SK-N-MC (cell line): ENCODE measurements around the gene MOV10.

Experiments
- EZH2 ChIP-seq: fragments of 200-600 bp; sonication (generic); IDR thresholded peaks from one replicate; pipeline ENCODE4 v1.6.1; 2017; ENCODE audit warnings: antibody characterized with exemption
- POLR2AphosphoS5 ChIP-seq: IDR thresholded peaks from 2 replicates; pipeline ENCODE4 v1.6.1; 2012; ENCODE audit warnings: mild to moderate bottlenecking, low read depth, low read length, borderline replicate concordance

- no peak for TF ChIP-seq EZH2
- TF ChIP-seq POLR2AphosphoS5, result no peak
Measured at GRCh38 chr1:112698366-112699310, 24.2 kb downstream of the MOV10 start.
